Femur (tissue), 1 donor: ENCODE results near the gene KCNC2.

ENCODE experiments used
- DNase-seq: peaks from one replicate; pipeline ENCODE4 v3.0.0-alpha.2; 2017

The KCNC2 gene

DNA sequence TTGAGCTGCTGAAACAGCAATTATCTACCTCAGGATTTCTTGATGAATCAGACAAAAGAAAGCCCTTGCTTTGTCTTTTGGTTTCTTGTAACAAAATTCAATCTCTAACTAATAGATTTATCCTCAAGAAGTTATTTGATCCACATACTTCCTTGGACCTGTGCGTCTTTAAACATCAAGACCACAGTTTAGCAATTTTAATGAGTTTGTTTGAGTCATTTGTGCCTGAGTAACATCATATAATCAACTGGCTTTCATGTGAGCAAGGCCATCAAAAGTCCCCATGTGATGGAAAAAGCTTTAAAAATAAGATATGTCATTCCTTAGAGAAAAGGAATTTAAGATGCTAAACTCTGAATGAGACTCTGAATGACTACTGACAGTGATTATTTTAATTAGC lies 52.3 kb downstream of the KCNC2 start:
- no peak for DNase-seq

DNA sequence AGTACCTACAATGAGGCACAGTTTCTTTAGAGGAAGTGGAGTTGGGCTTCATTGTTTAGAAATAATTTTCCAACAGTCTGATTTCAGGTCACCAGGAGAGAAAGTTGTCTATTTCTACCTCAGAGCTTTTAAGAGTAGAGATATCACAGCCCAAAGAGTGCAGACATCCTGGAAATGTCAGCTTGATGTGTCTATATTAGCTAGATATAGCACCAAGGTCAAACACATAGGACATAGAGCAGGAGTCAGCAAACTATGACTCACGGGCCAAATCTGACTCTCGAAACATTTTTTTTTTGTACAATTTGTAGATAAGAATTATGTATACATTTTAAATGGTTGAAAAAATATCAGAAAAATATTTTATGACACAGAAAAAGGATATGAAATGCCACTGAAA lies 53.7 kb downstream of the KCNC2 start:
- DNase-seq, result no peak

GRCh38 chr12:75154388-75154787 lies 55.3 kb downstream of the KCNC2 start:
- no peak for DNase-seq

- DNase-seq, result no peak
Observed at GRCh38 chr12:75139196-75139595, 70.4 kb downstream of the KCNC2 start.

DNA sequence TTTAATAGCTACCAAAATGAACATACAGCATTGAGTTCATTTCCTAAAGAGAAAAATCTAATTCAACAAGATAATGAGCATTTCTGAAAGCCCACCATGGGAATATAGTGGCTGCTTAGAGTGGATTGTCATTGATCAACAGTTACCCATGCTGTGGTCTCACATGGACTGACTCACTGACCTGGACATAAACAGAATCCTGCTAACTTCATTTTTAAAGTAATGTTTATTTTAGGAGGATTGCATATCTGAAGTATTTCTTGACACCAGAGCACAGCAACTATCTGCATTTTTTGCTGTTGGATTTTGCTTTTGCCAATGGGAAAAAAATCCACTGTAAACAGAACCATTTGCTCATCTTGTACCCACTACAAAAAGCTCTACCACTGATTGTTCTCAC lies 71.7 kb downstream of the KCNC2 start:
- DNase-seq, result no peak

DNA sequence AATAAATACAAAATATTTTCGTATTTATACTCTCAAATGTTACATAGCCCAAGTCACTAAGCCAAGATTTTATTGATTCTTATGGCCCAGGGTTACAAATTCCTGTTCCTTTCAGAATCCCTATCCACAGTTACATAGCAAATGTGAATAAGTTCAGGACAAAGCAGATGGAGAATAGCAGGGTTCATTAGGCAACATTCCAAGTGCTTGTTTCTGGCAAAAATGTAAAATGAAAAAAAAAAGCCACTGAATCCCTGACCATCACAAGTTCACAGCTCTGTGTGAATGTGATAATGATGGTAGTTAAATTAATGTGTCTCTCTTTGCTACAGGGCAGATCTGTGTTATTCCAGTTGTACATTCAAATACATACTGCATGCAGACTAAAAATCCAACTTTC lies 74.6 kb downstream of the KCNC2 start:
- no peak for DNase-seq

DNA sequence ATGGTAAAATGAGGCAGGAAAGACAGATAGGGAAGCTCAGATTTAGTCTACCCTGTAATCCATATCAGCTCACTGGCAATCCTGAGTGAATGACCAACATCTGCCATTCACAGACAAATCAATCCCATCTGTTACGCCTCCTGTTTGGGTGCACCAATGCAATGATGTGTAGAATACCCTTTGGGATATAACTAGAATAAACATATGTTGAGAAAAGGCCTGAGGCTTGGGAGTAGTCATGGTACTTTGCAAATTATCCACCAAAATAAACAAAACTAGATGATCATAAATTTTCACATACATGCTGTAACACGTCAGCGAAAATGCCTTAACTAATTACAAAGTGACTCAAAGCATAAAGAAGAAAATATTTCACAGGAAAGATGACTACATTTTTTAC lies 78.8 kb downstream of the KCNC2 start:
- no peak for DNase-seq

- no peak for DNase-seq
Observed at GRCh38 chr12:75129275-75129674, 80.4 kb downstream of the KCNC2 start.

DNA sequence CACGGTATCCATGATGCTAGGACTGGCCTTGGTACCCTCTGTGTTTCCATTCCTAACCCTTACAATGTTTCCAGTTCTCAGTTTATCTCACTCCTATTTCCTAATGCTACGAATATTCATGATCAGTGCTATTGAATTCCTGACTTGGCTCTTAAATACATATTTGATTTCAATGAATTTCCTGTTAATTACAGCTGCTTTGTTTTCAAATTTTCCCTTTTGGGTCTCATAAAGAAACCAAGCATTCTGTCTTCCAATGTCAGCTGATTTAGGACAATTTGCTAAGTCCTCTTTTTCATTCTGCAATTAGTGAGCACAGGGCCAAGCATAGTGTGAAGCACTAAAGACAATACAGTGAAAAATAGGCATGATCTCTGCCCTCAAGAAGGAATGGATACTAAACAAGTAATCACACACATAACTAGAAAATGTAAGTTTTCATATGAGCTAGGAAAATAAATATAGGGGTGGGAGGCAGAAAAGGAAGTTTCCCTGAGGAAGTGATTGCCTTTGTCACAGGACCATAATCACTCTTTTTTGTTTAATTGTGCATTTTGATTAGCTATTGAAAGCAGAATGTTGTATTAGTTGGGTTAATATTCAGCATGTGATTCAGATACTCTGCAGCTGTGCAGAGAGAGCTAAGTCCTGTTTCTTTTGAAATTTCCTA lies 88.5 kb downstream of the KCNC2 start:
- DNase-seq, result no peak

DNA sequence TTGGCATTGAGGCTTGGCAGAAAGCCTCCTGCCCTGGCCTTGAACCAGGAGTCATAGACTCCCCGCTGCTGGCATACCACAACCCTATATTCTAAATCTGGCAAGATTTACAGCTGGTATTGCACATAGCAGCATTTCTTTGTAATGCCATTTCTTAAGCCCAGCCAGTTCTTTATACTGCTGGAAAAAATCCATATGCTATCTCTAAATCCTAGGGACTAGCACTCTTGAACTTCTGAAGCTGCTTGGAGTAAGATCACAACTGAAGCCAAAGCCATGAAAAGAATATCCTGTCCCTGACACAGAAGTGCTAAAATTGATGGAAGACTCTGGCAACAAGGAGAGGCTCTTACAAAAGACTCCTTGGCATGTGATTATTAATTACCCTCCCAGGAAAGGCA lies 89.3 kb downstream of the KCNC2 start:
- DNase-seq, result peak; percentile 43

DNA sequence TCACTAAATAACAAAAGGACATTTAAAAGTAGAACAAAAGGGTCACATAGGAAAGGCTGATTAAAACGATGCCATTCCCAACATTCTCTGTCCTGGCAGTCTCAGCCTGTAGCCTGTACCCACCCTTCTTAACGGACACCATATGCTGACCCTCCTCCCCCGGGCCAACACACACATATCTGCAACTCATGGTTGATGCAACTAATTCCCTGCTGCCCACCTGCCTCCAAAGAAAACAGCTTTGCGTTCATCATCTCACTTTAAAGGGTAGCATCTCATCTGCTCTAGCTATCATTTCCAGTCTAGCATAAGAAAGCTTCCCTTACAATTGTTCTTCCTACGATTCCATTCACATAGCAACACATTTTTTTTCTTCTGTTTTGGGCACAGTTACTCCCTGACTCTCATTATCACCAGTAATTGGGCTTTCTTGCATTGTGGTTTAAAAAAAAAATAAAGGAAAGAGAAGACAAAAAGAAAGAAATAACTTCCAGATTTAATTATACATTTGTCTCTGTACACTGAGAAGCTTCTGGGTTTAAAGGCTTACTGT lies 92.9 kb downstream of the KCNC2 start:
- DNase-seq, result no peak

GRCh38 chr12:75115748-75116147 lies 93.9 kb downstream of the KCNC2 start:
- no peak for DNase-seq

GRCh38 chr12:75103822-75104221 lies 105.8 kb downstream of the KCNC2 start:
- DNase-seq, result no peak

DNA sequence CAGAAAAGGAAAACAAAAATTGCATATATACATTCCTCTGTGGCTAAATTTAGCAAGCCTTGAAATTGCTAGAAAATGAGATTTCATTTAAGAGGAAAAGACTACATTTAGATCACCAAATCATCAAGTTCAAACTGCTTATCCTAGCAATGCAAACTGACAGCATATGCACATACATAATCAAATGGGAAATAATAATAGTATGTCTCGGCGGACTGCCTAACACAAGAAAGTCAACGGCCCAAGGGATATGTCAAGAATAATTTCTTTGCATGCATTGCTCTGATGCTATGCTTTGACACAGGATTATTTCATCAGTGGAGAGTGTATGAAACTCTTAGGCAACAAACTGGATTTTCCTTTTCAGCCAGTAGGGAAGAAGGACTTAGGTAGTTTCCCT lies 107.9 kb downstream of the KCNC2 start:
- no peak for DNase-seq

DNA sequence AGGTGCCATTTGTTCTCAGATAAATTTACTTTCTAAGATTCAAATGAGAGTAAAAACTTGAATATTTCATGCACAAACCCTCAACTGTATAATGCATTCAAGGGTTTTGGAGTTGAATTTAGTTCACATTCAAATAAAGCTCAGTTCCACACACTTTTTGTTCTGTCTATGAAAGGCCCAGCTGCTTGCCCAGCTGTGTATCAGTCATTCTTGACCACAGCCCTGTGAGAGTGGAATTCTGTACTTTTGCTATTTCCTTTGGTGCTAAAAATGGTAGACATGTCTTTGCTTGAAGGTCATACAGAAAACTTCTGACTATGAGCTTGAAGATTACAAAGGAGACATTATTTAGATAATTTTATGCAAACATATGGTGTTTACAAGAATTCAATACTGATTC lies 110.4 kb downstream of the KCNC2 start:
- no peak for DNase-seq

DNA sequence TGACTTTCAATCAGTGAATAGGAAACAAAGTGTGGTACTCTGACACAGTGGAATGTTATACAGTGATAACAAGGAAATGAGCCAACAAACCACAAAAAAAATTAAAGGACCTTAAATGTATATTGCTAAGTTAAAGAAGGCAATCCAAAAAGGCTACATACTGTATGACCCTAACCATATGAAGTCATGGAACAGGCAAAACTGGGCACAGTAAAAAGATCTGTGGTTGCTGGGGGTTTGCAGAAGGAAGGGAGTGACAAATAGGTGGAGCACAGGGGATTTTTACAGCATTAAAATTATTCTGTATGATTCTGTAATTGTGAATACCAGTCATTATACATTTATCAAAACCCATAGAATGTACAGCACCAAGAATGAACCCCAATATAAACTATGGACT lies 112.6 kb downstream of the KCNC2 start:
- DNase-seq, result no peak

DNA sequence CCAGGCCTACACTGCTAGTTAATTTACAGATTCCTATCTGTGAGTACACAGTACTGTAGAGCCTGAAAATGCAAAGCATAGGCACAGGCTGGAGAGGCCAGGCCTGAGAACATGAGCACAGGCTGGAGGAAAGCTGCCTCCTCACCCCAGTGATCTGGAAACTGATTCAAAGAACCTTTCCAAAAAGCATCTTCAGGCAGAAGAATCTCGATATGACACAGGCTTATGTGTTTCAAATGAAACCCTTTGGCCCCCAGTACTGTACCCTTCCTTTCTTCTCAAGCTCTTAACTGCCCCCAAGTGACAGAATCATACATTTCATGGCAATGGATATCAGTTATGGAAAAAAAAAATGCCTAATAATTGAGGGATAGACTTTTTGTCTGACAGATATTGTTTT lies 122.0 kb downstream of the KCNC2 start:
- no peak for DNase-seq

DNA sequence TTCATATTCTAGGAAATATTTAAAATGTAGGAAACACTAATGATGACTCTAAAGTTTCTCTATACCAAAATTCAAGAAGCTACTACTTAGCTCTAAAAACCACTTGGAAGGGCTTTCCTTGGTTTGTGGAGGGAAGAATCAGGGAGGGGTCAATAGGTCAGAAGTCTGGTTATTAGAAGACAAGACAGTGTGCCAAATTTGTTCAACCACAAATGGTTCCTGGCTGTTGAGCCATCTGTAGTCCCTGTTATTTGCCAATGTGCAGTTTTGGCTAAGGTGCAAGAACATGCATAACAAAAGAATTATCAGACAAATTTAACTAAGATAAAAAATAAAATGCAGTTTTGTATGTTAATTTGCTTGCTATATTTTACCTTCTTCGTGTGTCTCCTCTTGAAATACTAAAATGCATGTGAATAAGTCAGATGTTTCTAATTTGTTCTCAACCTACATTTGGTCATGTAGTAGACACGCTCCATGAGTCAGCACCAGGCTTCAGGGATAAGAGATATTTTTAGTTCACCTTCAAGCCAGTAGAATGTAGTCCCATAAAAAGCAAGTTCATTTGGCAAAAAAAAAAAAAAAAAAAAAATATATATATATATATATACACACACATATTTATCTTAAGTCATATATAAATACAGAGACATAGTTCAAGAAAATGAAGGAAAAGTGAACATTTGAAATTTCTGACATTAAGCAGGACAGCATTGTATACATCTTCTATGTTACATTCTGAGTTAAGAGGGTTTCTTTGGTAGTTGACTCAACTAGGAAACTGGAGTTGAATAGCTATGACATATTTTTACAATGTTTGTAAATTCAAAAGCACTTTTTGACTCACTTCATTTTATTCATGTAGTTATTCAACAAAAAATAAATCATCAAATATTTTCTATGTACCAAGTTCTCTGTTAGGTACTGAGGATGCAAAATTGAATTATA lies 123.3 kb downstream of the KCNC2 start:
- no peak for DNase-seq

DNA sequence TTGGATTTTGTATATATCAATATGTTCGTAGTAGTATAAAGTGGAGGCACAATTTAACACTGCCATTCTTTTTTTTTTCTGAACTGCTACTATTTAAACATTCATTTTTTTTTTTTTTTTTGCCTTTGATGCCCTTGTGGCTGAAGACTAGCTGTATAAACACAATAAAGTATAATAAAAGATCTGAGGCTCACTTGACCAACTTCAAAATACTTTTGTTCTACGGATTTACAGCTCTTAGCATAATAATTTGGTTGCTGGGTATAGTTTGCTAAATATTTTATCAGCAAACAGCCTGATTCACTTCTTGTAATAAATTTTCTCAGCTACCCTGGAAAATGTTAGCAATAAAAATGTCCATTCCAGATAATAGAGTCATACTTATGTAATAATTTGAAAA lies 128.3 kb downstream of the KCNC2 start:
- DNase-seq, result no peak

DNA sequence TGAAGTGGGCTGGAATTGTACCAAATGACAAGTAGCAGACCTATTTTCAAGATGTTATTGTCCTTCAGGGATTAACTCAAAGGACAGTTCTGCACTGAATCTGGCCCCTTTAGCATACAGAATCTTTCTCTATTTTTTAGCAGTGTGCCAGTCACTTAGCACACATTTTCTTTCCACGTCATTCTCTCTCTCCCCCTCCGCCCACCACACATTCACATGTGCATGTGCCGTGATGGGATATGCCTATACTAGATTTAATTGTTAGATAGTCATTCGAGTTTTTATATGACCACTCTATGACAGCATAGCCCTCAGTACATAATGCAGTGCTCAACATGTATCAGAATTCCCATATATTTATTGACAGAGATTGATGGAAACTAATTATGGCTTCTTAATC lies 129.1 kb downstream of the KCNC2 start:
- no peak for DNase-seq

- DNase-seq, result no peak
Observed at GRCh38 chr12:75065482-75065881, 144.2 kb downstream of the KCNC2 start.

- DNase-seq, result no peak
Observed at GRCh38 chr12:75062691-75063090, 146.9 kb downstream of the KCNC2 start.

DNA sequence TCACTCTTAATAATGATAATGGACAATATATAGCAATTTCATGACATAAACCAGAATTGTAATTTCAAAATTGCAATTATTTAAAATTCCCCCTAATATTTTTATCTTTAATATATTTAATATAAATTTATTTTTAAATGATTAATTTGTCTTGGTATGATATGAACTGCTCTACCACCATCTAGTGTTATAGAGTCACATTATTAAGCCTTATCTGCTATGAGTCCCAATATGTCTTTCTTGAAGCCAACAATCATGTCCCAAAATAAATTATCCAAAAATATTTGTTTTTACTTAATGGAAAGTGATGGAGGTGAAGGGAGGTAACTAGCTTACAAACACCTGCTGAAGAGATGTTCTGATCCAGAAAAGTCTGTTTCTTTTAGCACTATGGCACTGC lies 151.4 kb downstream of the KCNC2 start:
- DNase-seq, result no peak

- no peak for DNase-seq
Observed at GRCh38 chr12:75048767-75049166, 160.9 kb downstream of the KCNC2 start.
